Activated CD8-positive, alpha-beta memory T cell treated with anti-CD3 and anti-CD28 coated beads, Interleukin-2, amount 50 U/mL, for 24 hours (primary cell): Measurements from ENCODE around the gene GLRA3.
"Not testable (repeated sequence)": the region's sequence is repeated elsewhere in the genome, so short reads cannot be mapped to it uniquely, and the experiment has no call there.

Source experiments
- DNase-seq: peaks from one replicate; pipeline ENCODE4 v3.0.0-alpha.2; 2020; ENCODE audit errors: extremely low read depth

The GLRA3 gene

DNA sequence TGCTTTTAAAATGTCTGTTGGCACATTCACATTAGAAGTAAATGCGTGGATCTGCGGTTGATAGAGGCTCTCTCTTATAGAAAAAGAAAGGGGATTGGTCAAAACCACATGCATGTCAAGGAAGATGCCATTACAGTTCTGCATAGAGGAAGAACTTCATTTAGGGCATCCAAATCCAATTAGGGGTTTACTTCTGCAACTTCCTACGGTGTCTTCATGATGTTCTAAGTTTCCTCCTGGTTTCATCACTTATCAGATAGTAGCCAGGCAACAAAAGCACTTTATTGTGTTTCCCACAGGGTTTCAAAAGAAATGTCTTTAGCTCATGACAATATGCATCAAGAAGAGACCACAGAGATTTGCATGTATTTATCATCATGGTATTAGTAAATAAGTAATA lies 170.8 kb downstream of the GLRA3 start:
- no peak for DNase-seq

DNA sequence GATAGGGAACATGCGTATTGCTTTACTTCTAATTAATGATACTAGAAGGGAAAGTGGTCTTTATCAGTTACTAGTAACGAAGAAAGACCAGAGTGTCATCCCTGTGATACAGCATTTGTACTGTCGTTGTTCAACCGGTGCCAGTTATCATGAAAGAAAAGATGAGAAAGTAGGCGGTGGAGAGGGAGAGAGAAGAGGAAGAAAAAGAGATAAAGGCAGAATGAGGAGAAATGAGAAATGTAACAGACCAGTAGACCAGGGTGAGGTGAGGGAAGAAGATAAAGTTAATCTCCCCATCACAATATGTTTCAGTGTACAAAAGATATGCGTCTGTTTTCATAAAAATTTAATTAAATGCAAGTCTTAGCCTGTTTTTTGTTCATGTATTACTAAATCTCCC lies 171.6 kb downstream of the GLRA3 start:
- no peak for DNase-seq

DNA sequence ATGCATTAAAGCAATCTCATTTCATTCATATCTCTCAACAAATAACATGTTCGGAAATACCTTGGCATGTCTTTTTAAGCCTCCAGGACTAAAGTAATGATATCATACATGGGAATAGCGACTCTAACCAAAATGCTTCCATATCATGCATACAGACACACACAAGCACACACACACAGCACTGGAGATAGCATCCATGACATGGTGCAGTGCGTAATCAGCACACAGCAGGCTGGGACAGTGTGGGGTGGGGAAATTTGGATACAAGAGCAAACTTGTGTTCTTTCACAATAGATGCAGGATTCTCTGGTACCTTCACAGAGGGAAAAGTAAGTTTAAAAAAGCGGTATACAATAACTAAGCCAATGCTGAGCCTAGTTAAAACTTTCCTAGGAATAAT lies 174.4 kb downstream of the GLRA3 start:
- no peak for DNase-seq

DNA sequence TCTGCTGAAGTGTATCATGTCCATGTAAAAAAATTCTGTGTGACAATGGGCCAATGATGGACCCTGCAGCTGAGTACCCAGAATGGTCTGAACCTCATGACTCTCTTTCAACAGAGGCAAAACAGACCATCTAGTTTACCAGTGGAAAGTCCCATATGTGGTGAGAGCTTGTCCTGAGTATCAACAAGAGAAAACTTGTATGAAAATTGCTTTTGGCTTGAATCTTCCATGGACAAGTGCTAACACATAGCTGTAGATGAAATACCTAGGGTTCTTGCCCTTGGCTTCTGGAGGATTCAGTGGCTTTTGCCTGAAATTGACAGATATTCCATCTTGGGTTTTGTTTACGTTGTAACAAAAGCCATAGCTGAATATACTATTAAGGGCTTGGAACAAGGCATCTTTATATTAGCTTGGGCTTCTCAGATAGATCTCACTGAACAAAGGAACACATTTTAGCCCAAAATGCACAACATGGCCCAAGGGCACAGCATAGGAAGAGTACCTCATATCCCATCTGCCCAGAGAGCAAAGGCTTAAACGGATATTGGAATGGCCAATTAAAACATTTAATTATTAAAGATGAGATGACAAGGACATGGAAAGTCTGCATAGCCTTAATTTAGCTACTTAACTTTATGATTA lies 178.2 kb downstream of the GLRA3 start:
- DNase-seq: no peak

DNA sequence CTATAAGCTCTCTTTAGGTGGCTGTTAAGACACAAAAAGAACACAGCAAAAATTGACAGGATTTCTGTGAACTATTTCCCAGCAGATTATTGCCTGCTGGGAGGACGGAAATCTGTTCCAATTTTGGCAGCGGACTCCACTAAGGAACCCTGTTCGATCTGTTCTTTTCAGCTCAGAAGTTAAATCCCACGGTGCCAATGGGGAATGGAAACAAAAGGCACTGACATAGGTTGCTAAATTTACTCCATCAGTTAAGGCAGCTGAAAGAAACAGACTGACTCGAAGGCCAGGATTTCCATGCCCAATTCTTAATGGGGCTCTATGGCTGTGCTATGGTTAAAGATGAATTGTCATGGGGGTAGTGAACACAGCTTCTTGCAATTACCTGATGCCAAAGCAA lies 180.2 kb downstream of the GLRA3 start:
- DNase-seq: no peak

DNA sequence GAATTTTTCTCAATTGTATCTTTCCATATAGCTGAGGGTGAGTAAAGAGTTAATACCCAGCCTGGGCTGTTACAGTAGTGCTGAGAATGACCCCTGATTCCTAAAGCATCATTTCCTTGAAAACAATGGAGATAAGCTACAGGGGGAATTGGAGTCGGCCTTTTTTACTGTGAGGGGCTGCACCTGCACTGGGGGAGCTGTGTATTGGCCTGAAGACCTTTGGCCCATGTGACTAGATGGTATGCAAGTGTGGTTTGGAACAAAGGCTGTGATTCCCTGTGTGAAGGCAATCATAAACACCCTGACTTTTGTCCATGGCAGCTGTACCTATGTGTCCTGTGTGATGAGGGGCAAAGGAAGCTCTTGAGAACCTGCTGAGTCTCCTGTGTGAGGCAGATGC lies 182.7 kb downstream of the GLRA3 start:
- no peak for DNase-seq

DNA sequence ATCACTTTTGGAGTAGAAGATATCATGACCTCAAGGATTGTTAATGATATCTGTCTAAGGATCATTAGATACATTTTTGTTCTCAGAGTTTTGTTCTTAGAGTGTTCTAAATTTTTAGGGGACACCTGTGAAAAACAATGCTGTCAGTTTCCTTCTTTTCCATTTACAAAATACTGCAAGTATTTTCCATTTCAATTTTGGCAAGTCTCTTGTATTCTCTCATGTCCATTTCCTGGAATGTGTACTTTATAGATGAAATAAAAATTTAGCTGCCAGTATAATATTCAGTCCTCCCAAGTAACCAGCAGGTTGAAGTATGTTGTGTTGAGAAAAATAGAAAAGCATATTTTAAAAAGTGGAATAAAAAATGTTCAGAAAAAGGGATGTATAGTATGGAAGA lies 188.9 kb downstream of the GLRA3 start:
- no peak for DNase-seq

DNA sequence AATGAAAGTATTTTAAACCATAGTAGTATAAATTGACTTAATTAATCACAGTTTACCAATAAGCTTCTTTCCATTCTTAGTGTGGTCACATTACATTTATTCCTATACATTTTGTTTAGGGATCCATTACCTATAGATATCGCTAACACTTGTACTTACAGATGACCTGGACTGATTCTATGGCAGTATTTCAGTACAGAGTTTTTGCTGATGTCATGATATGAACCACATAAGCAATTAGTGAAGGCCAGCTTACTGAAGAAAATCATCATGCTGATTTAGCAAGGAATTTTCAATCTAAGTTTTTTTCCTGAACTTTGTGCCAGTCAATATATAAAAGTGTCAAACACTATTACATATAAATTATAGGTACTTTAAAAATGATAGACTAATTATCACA lies 193.3 kb downstream of the GLRA3 start:
- DNase-seq: no peak

DNA sequence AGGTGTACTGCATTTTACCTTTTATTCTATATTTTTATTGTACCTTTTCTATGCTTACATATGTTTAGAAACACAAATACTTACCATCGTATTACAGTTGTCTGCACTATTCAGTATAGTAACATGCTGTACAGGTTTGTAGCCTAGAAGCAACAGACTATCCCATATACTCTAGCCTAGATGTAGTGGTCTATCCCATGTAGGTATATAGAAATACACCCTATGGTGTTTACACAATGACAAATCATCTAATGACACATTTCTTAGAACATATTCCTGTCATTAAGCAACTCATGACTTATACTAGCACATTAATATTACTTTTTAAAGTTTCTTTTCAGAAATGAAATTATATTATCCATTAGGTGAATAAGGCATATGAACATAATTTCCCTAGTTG lies 195.6 kb downstream of the GLRA3 start:
- no peak for DNase-seq

DNA sequence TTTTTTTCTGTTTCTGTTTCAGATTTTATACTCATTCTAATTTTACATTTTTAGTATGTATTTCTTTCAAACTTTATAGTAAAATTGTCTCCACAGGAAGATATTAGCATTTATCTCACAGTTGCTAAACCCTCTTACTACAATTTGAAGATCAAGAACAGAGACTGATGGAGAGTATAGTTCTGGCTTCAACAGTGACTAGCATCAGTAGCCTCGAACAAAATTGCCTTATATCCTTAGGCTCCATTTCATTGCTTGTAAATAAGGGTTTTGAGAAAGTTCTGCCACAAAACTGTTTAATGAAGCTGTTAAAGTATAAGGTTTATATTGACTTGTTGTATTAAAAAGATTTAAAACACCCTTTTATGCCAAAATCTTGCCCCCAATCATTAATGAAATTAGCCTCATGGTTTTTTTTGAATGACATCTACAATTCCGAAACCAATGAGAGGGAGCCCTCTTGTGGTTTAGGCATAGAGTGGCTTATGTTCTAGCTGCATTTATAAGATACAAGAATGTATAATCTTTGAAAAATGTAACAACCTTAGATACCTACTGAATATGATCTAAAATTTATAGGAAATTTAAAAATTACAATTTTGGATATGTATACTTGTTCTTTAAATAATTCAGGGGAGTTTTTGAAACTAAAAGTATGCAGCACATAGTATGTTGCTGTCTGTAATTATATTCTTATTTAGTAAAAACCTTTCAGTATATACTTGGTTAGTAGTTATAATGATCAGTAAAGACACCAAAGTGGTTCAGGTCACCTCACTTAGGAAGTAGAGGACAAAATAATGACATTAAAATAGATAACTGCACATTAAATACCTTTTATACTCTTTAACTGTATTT lies 196.9 kb downstream of the GLRA3 start:
- no peak for DNase-seq

DNA sequence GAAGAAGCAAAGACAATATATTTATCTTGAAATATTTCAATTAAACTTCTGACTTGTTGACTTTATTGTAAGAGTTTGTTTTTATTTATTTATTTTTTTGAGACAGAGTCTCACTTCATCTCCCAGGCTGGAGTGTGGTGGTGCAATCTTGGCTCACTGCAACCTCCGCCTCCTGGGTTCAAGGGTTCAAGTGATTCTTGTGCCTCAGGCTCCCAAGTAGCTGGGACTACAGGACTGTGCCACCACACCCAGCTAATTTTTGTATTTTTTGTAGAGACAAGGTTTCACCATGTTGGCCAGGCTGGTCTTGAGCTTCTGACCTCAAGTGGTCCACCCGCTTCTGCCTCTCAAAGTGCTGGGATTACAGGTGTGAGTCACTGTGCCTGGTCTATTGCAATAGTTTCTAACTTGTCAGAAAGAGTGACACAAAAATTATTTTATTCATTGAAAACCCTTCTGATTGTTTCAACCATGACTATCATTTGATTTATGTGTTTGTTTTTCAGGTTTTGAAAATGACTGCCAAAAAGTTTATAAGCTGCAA lies 199.1 kb downstream of the GLRA3 start:
- DNase-seq: not testable (repeated sequence)

DNA sequence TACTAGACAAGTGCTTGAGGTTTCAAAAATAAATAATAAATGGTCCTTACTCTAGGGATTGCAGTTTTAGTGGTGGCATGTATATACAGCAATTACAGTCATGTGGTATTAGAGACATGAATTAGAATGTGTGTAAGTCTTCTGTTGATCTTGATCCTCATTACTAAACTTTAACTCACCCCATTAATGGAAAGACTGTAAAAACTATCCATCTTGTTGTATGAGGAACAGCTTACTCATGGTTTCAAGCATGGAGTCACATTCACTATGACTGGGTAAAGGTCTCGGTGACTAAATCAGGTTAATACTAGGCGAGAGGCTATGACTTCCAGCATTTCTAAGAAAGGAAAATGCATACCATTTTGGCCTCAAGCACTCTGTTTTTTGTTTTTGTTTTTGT lies 199.8 kb downstream of the GLRA3 start:
- no peak for DNase-seq

DNA sequence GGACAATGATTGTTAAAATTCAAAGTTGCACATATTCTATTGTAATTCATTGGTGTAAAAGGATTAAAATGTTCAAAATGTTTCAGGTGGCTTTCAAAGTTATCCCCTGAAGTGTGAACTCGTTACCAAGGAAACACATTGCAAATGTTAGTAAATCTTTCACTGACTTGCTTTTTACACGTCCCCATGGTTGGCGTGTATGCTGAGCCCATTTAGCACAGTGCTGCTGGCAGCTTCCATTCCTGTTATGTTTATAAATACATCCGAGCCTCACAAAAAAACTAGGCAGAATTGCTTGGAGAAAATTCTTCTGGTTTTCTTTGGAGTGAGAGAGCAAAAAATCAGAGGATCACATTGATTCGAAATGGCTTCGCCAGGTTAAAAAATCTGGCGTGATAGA lies 200.9 kb downstream of the GLRA3 start:
- no peak for DNase-seq

DNA sequence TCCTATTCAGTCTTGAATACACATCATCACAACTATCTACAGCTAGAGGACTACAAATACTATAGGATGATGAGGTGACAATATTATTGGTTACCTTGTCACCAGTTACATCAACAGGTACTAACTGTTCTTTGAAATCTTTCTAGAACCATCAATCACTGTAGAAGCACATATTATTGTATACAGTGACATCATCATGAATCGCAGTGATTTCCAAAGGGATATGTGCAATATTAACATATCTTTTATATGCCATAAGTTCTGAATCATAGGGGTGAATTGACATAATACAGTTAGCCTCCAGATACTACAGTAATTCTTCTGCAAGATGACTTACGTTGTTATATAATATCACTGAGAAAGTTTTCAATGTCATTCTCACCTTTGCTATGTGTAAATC lies 201.6 kb downstream of the GLRA3 start:
- no peak for DNase-seq

DNA sequence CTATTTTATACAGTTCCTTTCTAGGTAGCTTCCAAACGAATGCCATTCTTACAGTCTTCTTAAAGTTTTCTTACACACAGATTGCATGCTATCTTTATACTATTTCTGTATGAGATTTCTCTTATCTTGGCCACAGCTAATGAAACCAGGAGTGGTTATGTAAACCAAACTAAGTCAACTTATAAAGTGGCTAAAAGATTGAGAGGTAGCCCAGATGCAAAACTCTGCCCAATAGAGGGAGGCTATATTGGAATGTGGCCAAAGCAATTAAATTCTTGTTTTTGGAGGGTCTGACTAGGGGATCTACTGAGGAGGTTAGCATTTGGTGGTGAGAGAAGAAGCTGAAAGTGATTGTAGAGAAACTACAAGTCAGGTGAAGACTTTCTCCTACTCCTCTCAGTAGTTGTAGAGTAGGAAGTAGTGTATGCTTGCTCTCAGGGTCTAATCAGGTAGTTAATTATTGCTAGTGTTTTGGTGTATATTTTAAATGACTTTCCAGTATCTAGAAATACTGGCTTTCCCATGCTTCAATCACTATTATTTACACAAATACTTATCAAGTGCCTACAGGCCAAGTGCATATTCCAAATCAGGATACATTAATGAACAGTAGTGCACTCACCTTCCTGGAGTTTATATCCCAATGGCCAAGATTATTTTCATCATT lies 202.6 kb downstream of the GLRA3 start:
- DNase-seq: no peak

DNA sequence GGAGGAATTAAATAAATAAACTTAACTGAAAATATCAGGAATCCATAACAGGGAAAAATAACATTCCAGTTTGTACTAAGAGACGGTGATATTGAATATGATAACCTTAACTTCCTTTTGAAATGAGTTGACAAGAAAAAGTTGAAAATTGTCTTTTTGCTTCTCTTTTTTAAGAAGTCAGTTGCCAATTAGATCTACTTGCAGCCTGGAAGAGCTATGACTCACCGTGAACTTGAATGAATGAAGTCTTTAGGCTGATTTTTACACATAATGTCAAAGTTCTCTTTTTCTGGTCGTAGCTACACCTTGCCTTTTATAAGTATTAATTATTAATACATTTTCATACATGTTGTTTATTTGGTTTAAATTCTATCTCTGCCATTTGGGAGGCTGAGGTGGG lies 212.4 kb downstream of the GLRA3 start:
- DNase-seq: no peak

DNA sequence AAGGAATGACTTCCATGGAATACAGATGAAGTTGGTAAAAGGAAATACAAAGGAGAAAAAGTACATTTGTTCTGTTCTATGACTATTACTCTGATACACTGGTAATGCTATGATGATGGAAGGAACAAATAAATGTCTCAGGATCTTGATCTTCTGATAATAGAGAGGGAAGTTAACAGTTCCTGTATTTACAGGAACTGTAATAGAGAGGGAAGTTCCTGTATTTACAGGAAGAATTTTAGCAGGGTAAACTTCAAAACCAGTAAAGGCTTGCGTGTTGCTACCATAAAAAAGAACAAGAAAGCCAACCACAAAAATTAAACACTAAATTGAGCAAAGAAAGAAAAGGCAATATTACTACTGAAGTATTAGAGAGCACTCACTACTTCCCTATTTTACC lies 215.1 kb downstream of the GLRA3 start:
- DNase-seq: no peak

DNA sequence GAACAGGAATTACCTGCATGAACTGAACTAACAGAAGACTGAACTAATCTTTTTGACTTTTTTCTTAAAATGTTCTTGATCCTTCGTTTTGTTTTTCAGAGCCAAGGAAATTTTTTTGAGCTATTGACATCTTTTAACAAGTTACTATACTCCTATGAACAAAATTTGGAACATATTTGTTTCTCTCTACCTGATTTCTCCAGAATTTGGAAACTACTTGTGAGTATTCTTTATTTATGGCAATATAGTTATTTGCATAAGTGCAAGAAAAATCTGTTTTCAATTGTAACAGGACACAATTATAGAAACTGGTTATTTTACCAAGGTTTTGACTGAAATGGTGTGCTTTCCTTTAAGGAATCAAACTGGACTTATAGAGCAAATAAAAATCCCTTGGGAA lies 217.3 kb downstream of the GLRA3 start:
- DNase-seq: no peak

DNA sequence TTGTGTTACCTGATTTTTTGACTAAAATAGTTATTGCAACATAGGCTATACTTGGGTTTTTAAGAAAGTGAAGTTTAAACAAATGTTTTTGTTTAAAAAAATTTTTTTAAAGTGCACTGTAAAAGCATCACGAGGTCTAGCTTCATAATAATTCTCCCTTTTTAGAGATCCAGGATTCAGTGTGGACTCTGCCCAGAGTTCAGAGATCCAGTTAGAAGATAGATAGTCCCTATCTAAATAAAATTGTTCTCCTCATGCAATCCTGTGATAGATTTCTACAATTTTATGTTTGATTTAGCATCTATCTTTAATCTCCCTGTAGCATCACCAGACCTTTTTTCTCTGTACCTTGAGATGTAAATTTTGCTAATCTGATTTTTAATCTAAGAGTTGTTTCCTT lies 221.3 kb downstream of the GLRA3 start:
- DNase-seq: no peak

DNA sequence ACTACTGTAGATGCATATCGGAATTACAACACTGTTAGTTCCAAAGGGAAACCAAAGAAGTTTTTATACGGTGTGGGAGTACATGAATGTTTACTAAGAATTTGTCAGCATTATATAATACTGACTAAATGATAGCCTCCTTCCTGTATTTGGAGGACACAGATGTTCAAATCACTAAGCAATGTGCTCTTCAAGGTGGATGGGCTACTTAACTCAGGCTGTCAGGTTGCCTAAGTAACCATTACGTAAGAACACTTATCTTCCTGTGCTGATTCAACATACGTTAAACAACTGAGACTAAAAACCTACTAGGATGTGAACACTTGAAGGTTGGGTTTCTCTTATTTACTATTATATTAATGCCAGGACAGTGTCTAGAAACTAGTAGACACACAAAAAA lies 224.8 kb downstream of the GLRA3 start:
- no peak for DNase-seq

DNA sequence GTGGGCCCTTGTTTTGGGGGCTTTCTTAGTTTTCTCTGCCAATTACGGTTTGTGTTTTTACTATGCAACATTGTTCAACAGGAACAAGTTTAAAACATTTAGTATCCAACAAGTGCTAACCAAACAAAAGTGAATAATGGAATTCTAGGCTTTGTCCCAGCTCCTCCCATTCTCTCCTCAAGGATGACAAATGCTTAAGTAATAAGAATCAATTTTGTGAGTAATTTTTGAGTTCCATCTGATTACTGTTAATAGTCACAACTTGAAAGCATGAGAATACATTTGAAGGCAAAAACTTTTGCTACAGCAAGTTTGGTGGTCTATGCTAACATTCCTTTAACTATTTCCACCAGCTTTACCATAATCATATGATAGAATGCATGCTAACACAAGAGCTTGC lies 228.7 kb downstream of the GLRA3 start:
- DNase-seq: no peak

DNA sequence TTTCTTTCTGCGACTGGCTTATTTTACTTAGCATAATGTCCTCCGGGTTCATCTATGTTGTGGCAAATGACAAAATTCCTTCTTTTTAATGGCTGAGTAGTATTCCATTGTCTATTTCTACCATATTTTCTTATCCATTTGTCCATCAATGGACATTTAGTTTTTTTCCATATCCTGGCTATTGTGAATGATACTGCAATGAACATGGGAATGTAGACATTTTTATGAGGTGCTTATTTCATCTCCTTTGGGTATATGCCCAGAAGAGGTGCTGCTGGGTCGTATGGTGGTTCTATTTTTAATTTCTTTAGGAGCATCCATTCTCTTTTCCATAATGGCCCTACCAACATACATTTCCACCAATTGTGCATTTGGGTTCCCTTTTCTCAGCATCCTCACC lies 230.2 kb downstream of the GLRA3 start:
- no peak for DNase-seq

DNA sequence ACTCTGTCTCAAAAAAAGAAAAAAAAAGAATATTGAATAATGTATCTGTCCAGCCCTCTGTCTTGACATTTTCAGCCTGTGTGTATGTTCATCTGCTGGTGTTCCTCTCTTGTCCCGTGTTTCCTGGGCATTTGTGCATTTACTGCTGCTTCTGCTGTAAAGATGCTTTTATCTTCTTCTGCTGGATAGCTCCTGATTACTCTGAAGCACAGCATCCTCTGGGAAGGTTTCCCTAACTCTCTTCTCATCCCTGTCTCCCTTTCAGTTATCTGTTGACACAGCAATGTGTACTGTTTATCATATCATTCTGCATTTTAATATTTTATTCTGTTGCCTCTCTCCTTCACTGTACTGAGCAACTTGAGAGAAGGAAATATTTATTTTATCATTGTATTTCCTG lies 232.5 kb downstream of the GLRA3 start:
- DNase-seq: no peak
